ENCODE measurements around the gene CILP2.

GRCh38 chr19:19561946-19562664, 24.0 kb downstream of the CILP2 start:
- TF ChIP-seq TAF1 (IDR thresholded peaks at IDR 0.05; ENCODE audit: borderline replicate concordance, low read depth, low read length) (no peak), POLR2A (IDR thresholded peaks at IDR 0.05; ENCODE audit: low read depth, low read length) (no peak)

Data from GM12892 (cell line).